HG03558 (cell line): ENCODE data around the gene CLDN6.
A peak's percentile ranks its signal among the peaks of the same experiment; 100 is the strongest.

ENCODE experiments used
- ATAC-seq: cut with Tn5 transposase; IDR thresholded peaks from one replicate; pipeline ENCODE4 v1.9.1; 2021; ENCODE audit warnings: moderate number of reproducible peaks; ENCODE audit not compliant: unreplicated experiment; ENCODE audit errors: extremely low read depth

The CLDN6 gene

DNA sequence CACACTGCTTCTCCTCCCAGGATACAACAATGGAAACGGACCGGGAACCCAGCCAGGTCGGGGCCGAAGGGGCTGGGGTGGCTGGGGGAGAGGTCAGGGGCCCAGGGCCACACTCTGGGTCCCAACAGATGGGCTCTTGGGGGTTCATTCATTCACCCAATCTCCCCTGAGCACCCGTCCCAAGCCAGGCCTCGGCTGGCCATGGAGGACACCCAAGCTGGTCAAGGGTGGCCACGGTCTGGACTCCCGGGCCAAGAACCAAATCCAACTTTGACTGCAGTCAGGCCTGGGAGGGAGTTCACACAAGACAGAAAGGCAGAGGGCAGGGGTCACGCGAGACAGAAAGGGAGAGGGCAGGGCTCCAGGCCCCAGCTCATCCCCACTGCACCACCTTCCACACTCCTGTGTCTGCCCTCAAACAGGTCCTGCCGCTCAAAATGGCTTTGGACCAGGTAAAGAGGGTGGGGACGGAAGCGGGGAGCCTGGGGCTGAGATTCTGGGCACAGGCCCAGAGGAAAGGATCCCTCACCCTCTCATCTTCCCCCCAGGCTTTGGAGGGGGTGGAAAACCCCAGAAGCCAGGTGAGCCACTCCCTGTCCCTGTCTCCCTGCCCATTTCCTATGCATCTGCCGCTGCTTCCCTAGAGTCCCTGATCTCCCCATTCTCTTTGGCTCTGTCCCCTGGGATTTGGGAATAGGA lies 25.5 kb downstream of the CLDN6 start:
- ATAC-seq, result no peak

DNA sequence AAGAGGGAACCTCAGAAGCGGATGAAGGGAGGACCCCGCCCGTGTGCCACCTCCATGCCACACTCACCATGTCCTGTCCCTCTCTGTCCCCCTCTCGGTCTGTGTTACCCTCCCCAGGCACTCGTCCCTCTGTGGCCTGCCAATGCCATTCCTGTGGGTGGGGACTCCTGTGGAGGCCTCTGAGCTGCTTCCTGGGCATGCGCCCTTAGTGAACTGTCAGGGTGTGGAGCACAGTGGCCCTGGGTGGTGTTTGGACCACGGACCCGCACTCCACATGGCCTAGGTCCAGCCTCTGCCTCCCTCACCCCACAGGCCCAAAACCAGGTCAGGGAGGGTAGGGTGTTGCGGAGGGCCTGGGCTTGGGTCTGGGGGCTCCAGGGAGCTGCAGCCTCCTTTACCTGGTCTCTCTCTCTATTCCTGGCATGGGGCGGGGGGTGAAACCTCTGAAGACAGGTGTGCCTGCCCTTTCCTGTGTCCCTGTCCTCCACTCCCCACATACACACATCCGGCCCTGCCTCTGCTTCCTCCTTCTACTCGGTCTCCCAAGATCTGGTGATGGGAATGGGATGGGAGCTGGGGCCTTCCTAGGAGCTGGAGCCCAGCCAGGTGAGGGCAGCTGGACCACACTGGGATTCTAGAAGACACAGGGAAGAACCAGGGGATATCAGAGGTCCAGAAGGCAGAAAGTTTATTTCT lies 26.3 kb downstream of the CLDN6 start:
- ATAC-seq, result no peak

DNA sequence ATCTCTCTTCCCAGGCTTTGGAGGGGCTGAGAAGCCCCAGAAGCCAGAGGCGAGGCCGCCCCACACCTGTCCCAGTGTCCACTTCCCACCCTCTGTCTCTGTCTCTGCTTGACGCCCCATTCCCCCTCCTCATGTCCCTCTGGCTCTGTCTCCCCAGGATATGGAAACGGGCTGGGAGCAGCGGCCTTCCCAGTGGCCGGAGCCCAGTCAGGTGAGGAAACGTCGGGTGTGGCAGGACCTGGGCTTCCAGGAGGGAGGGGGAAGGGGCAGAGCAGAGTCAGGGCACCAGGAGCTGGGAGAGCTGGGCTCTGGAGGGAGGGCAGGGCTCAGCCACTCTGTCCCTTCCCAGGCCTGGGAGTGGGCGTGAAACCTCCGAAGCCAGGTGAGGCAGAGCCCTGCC lies 27.1 kb downstream of the CLDN6 start:
- no peak for ATAC-seq

DNA sequence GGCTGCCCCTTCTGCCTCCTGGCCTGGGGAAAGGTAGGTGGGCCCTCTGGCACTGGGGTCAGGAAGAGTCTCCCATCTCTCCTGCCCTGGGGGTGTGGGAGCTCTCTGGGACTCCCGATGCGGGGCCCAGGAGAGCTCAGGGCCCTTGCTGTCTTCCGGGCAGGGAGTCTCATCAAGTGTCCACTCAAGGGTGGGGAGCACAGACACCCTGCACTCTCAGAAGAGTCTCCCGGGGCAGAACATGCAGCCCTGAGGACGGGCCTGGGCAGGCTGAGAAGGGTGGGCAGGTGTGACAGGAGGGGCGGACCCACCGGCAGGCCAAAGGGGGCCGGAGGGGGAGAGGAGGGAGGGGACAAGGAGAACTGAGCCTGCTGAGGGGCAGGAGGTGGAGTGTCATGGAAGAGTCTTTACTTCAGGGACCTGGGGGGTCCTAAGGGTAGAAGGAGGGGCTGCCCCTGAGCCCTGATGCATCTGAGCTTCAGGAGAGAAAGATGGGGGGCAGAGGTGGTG lies 29.3 kb downstream of the CLDN6 start:
- ATAC-seq, result no peak

DNA sequence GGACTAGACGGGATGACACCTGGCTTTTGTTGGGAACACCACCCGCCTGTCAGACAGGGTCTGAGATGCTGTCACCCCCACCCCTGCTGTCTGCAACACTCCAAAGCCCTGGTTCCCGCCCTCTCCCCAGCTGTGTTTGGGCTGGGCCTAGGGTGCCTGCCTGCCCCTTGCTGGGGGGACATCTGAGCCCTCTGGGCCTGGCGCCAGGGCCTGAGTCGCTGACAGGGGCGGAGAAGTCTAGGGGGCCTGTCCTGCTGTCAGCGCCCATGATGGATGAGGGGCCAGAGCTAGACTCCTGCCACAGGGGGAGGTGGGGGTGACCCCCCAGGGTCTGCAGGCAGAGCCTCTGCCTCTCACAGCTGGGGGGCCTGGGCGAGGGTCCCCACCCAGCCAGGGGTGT lies 30.1 kb downstream of the CLDN6 start:
- no peak for ATAC-seq

DNA sequence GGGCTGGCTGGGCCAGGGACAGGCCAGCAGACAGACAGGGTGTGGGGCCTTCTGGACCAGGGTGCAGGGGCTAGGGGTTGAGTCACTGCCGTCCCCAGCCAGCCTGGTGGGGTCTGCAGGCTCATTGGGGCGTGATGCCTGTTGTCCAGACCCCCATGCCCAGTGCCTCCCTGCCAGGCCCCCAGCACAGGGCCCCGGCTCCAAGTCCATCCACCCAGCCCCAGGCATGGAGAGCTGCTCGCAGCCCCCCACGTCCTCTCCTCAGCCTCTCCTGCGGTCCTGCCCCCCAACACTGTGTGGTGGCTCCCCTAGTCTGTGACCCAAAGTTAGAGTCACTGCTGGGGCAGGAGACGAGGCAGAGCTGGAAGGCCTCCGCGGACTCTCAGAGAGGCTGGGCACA lies 30.7 kb downstream of the CLDN6 start:
- ATAC-seq, result no peak

DNA sequence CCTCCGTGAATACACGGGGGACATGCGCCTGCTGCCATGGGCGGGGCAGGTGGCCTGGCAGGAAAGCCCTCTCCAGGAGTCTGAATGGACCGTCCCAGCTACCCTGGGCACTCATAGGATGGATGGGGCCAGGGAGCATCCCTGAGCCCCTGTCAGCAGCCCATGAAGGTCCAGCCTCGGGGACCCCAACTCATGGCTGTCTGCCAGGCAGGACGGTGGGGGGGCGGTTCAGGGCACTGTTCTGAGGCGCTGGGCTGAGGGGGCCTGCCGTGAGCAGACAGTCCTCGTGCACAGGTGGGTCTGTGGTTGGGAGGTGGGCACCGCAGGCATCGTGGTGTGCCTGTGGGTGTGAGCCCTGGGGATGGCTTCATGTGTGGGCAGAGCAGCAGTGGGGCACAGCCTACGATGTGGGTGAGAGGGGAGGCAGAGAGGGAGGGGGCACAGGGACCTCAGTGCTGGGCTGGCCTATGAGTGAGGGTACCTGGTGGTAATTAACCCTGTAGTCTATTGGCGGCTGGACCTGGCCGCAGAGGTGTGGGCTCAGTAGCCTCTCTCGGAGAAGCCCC lies 31.3 kb downstream of the CLDN6 start:
- ATAC-seq, result no peak

DNA sequence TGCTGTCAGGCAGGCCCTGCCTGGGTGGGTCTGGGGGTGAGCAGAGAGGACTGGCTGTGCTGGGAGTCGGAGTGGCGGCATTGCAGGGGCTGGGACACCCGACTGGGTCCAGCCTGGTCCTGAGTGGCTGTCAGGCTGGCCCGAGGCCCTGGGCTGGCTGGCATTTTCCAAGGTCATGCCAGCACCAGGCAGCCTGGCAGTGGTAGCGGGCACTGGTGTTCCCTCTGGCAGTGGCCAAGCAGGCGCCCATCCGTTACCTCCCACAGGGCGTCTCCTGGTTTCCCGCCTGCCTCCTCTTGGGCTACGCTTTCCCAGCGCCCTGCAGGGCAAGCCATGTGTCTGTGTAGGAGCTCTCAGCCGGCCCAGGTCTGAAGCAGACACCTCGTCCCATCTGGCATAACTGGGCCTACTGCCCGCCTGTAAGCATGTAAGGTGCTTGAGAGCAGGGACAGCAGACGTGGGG lies 32.1 kb downstream of the CLDN6 start:
- ATAC-seq, result no peak

DNA sequence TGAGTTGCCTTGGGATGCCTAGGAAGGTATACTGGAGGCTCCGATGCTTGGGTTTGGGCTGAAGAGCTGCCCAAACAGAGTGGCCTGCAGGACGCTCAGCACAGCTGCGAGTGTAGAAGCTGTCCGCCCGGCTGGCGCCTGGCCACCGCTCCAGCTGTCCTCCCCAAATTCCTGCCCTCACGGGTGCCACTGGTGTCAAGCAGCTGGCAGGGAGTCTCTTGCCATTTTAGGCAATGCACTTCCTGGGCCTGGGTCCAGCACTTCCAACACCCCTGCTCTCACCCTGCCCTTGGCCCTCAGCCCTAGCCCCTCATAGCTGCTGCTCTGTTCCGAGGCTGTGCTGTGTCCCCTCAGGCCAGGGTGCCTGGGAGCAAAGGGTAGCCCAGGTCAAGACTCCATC lies 32.5 kb downstream of the CLDN6 start:
- ATAC-seq, result no peak

DNA sequence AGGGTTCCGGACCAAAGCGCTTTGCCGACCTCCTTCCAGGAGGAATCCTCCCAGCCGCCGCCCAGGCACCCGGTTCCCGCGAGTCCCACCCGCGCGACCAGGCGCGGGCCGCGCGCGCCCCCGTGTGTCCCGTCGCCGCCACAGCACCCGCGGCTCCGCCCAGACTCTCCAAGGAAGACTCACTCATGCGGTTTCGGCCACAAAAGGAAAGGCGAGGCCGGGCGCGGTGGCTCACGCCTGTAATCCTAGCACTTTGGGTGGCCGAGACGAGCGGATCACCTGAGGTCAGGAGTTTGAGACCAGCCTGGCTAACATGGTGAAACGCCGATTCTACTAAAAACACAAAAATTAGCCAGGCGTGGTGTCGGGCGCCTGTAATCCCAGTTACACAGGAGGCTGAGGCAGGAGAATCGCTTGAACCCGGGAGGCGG lies 34.3 kb downstream of the CLDN6 start:
- ATAC-seq, result no peak

DNA sequence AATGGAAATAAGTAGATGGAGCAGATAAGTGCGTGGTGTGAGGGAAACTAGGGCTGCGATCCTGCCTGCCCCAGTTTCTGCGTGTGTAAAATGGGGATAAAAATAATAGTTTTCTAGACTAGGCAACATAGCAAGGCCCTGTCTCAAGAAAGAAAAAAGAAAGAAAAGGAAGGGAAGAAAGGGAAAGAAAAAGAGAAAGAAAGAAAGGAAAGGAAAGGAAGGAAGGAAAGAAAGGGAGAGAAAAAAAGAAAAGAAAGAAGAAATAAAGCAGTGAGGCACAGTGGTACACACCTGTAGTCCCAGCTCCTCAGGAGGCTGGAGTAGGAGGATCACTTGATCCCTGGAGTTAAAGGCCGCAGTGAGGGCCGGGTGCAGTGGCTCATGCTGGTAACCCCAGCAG lies 35.6 kb downstream of the CLDN6 start:
- ATAC-seq, result no peak

DNA sequence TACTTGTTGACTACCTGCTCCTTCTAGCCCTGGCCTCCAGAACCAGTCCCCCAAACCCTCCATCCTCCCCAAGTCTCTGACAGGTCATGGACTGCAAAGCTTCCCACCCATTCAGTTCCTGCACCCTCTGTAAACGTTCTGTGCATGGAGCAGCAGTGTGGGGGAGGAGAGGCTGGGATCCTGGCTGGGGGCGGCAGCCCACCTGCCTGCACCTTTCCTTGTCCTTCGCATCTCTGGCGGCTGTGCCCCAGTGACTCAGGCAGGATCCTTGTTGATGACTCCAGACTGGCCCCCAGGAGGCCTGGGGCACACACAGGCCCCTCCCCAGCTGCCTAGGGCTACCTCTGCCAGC lies 36.1 kb downstream of the CLDN6 start:
- ATAC-seq, result no peak

DNA sequence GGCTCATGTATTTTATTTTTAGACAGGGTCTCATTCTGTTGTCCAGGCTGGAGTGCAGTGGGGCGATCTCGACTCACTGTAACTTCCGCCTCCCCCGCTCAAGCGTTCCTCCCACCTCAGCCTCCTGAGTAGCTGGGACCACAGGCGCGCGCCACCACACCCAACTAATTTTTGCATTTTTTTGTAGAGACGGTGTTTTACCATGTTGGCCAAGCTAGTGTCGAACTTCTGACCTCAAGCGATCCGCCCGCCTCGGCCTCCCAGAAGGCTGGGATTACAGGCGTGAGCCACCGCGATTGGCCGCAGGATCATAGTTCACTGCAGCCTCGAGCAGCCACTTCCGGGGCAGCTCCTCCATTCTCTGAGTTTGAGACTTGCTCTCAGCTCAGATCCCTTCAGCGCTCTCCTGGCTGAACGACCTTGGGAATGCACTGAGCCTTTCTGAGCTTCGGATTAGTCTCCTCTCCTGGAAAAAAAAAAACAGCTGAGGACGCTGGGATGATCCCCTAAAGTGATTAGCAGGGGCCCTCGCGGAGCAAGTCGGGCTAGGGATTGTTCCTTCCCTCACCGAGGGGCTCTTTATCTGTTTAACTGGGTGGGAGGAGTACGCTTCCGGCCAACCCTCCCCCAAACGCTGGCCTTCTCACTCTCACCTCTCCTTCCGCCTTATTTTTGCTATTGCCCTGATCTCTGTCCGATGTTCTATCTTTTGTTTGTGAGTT lies 36.6 kb downstream of the CLDN6 start:
- no peak for ATAC-seq

DNA sequence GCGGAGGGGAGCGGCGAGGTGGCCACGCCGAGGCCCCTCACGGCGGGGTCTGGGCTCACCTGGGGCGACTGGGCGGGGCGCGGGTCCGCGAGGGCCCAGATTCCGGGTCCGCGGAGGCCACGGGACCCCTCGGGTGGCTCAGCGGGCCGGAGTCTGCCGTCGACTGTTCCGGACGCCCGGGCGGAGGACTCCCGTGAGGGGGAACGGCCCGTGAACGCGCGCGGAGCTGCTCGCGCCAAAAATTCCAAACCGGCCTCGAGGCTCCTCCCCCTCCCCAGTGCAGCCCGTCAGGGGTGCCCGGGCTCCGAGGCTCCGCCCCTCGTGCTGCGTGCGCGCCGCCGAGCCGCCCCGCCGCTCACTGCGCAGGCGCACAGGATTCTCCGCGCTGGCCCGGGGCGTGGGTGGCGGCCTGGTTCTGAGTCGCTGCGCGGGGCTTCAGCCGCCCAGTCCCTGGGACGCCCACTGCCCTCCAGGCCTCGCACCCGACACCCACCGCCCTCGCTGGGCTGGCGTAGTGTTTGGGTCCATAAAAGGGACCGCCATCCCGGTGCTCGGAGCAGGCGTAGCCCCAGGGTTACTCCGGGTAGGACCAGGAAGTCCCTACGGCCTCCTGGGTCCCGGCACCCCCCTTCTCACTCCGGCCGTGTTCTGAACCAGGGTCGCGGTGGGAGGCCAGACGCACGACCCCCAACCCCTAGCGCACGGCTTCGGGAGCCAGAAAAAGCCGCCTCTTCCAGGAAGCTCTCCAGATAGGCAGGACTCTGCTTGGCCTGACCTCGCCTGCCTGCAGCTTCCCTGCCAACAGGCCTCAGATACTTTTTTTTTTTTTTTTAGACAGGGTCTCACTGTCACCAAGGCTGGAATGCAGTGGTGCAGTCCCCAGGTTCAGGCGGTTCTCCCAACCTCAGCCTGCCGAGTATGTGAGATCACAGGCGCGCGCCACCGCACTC lies 37.5 kb downstream of the CLDN6 start, which contains the start of gene PKMYT1:
Gene PKMYT1 (minus strand): TSS at position 220 of the 950 bp plus-strand sequence. CDS start 789 bp downstream, outside the sequence.
- ATAC-seq, result peak; percentile 40

DNA sequence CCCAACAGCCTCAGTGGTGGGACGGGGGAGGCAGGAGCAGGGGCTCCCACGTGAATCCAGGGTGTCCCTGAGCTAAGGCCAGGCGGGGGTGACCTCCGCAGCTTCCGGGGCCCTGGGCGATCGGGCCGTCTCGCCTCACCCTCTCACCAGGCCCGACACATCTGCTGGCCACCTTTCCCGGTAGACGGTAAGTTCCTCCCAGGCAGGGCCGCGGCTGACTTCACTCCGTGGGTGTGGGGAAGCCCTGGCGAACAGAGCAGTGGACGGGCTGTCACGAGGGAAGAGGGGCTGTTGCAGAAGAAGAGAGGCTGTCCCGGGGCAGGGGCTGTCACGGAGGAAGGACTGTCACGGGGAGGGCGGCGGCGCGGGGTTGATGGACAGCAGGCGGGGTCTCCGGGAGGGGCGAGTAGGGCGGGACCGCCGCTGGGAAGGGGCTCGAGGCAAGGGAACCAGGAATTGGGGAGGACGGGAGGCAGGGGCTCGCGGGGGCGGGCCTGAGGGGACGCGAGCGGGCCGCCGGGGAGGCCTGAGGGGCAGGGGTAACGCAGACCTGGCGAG lies 38.2 kb downstream of the CLDN6 start:
- no peak for ATAC-seq

DNA sequence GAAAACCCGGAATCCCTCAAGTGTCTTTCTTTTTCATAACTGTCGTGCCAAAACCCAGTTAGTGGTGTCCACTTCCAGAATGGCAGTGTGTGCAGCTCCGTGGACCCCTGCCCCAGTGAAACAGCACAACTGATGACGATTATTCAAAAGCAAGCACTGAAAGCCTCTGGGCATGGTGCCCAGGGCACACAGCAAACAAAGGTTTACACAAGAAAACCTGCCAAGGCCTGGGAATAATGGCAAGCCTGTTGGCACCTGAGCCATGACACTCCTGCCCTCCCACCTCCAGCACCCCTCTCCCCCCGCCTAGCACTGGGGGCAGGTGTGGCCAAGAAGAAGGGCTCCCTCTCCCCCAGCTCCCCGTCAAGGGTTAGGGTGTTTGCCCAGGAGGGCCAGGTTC lies 40.5 kb downstream of the CLDN6 start:
- no peak for ATAC-seq

DNA sequence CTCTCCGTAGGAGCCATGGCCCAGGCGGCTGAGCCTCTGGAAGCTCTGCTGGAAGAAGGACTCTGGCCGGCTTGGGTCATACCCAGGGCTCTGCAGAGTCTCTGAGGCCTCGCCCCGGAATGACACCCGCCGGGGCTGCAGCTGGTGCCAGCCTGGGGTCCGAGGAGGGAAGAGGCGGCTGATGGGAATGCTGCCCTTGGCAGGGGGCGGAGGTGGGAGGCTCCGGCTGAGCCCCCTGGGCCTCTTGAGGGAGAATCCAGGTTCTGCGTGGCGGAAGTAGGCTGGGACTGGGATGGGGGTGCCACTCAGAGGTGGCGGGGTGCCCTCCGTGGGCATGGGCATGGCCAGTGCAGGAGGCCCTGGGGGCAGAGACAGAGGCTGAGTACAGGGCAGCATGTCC lies 41.3 kb downstream of the CLDN6 start:
- no peak for ATAC-seq

DNA sequence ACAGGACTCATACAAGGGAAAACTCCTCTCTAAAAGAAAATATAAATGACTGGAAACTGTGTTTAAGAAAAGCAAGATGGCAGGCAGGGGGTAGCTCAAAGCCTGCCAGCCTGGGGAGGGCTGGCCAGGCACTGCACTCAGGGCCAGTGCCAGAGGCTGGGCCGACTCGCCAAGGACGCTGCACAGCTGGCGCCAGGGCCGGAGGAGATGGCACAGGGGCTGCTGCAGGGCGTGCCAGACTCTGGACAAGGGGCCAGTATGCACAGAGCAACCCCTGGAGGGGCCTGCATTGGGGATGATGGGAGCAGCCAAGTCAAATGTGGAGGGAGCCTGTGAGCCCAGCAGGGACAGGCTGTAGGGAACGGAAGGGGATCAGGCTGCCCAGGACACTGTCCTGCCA lies 41.8 kb downstream of the CLDN6 start:
- ATAC-seq, result no peak

DNA sequence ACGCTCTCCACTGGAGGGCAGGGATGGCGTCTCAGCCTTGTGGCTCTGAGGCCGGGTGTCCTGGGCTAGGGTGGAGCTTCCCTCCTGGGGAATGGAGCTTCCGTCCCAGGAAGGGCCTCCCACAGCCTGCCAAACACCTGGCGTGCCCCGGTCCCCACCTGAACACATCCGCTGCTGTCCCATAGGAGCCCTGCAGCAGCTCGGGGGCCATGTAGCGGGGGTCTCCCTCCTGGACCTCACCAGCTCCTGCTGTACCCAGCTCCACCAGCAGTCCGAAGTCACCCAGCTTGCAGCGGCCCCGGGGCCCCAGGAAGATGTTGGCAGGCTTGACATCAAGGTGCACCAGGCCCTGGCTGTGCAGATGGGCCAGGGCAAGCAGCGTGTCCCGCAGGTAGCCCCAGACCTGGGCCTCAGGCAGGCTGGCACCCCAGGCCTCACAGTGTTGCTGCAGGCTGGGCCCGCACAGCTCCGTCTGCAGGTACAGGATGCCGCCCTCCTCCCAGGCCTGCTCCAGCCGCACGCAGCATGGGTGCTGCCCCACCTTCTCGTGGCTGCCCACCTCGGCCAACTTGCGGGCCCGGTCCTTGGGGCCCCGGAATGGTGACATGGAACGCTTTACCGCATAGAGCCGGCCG lies 42.7 kb downstream of the CLDN6 start:
- ATAC-seq, result no peak
